G401 (cell line): ENCODE measurements around the gene RGS3. TPM values are rescaled to one million over a fixed set of nuclear protein-coding genes. Genes with fewer than 3 reads are reported as not detected.
"Not testable (repeated sequence)": the region's sequence is repeated elsewhere in the genome, so short reads cannot be mapped to it uniquely, and the experiment has no call there.

Experiments used
- DNase-seq: peaks from one replicate; pipeline ENCODE4 v3.0.0-alpha.2; 2015; ENCODE audit warnings: low spot score
- in situ Hi-C: cut with HindIII; loops from 2 replicates; pipeline ENCODE4 v1.10.0; 2016; ENCODE audit warnings: low sequenced_read_pairs, mixed read lengths
- total RNA-seq: library from RNA; depleted of rRNA; stranded (reverse); fragments of >200 nt; shearing (Covaris generic); gene quantifications from 2 replicates; pipeline ENCODE4 v1.2.3, GENCODE V29; 2014; rRNA removed

RGS3 gene
- total RNA-seq, 1 experiment from 2014 or later: 144 TPM

DNA sequence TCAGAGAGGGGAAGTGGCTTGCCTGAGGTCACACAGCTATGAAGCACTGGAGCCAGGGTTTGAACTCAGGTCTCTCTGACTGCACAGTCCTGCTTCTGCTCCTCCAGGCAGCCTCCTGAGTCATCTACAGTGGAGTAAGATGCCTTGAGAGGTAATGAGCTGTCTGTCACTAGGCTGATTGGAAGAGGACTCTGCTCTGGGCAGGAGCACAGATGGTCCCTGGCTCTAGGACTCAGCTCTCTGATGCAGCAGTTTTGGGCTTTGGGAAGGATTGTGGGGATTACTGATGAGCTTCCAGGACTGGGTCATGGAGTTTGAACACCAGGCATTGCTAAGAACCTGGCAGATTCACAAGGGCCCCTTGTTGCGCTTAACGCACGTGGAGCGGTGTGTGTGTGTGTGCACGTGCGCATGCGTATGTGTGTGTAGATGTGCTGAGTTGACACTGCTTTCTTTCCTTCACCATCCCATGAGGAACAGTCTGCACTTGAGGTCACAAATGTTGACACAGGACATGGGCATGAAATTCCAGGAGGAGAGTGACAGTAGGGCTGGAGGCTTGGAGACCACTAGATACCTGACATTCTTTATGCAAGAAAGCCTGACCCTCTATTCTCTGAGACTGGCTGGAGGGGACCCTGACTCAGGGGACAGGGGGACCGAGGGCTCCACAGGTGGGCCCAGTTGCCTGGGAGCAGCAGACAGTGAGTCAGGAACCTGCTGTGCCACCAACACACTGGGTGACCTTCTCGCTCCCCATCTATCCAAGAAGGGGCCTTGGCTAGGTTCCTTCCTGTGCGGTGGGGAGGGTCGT, 170.5 kb downstream of the RGS3 start:
- in situ Hi-C loops: no loop called here
- DNase-seq: no peak

GRCh38 chr9:113634596-113635515, 171.3 kb downstream of the RGS3 start:
- DNase-seq: no peak
- in situ Hi-C loops: no loop called here

GRCh38 chr9:113635586-113635985, 172.1 kb downstream of the RGS3 start:
- no peak for DNase-seq
- in situ Hi-C loops: no loop called here

DNA sequence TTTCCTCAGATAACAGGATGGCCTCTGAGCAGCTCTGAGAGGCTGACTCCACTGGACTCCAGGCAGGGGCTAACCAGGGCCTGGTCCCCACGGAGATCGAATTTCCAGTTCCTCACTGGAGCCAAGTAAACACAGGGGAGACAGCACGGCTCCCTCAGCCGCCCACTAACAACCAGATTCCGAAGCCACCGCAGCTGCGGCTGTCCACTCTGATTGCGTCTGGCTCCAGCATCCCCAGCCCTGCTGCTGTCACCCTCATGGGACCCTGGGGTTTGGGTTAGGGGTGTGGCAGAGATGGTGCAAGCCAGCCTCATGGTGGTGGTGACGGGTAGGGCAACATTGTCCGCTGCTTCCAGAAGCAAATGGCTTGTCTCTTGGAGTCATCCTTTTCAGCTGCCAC, 172.6 kb downstream of the RGS3 start:
- no peak for DNase-seq
- in situ Hi-C loops: no loop called here

- no peak for DNase-seq
- in situ Hi-C loops: no loop called here
Measured at GRCh38 chr9:113636693-113637092, 173.2 kb downstream of the RGS3 start.

DNA sequence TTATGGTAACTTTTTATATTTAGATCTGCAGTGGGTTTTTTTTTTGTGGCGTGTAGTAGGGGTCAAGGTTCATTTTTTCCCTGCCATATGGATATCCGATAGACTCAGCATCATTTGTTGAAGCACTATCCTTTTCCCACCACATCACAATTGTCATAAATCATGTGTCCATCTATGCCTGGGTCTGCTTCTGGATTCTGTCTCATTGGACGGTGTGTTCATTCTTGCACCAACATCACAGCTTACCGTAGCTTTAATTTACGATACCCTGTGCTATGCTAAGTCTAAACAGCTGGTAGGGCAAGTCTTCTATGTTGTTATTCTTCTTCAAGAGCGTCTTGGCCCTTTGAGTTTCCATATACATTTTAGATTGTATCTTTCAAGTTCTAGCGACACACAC, 175.0 kb downstream of the RGS3 start:
- in situ Hi-C loops: no loop called here
- no peak for DNase-seq

- DNase-seq: no peak
- in situ Hi-C loops: no loop called here
Measured at GRCh38 chr9:113638897-113639296, 175.4 kb downstream of the RGS3 start.

GRCh38 chr9:113639411-113639970, 176.0 kb downstream of the RGS3 start:
- DNase-seq, in situ Hi-C loops: not testable (repeated sequence)

DNA sequence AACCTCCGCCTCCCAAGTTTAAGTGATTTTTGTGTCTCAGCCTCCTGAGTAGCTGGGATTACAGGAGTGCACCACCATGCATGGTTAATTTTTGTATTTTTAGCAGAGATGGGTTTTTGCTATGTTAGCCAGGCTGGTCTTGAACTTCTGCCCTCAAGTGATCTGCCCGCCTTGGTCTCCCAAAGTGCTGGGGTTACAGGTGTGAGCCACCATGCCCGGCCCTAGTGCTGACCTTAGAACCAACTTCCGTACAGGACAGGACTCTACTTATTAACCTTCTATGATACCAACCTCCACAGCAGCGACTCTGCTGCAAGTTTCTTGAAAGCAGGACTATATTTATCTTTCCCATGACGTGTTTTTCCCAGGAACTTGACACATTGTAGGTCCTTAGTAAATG, 176.9 kb downstream of the RGS3 start:
- no peak for DNase-seq
- in situ Hi-C loops: no loop called here

DNA sequence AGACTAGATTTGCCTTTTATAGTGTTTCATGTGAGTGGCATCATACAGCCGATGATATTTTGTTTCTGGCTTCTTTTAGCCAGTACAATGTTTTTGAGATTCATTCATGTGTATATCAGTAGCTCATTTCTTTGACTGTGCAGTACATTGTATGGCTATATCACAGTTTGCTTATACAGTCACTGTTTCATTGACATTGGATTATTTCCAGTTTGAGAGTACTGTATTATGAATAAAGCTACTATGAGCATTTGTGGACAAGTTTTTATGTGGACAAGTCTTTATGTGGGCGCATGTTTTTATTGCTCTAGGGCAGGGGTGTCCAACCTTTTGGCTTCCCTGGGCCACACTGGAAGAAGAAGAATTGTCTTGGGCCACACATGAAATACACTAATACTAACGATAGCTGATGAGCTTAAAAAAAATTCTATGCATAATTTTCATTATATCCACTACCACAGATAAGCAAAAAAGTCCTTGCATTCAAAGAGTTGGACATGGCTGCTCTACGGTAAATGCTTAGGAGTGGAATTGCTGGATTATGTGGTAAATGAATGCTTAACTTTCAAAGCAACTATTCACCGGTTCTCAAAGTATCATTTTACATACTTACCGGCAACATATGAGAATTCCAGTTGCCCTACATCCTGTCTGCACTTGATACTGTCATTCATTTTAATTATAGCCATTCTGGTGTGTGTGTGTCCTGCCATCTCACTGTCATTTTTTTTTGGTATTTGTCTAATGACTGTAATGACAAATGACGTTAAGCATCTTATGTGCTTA, 177.8 kb downstream of the RGS3 start:
- DNase-seq: no peak
- in situ Hi-C loops: no loop called here

GRCh38 chr9:113644321-113644720, 180.8 kb downstream of the RGS3 start:
- DNase-seq: no peak
- in situ Hi-C loops: no loop called here

DNA sequence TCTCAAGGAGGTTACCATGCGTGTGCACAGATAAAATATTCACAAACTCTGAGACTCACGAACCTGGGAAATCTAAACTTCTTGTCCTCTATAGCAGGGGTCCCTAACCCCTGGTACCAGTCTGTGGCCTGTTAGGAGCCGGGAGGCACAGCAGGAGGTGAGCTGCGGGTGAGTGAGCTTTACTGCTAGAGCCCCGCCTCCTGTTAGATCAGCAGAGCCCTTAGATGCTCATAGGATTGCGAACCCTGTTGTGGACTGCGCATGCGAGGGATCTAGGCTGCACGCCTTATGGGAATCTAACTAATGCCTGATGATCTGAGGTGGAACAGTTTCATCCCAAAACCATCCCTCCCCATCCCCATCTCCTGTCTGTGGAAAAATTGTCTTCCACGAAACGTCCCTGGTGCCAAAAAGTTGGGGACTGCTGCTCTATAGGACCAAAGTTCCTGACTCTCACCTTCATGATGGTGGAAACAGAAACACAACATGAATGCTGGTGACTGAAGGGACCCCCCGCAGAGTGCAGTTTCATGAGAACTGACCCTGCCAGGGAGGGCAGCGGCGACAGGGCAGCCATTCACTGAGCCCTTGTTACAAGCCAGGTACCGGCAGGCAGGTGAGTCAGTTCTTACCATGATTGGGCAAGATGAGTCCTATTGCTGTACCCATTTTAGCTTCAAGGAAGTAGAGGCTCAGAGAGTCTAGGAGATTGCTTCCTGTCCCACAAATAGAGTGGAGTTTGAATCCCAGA, 181.9 kb downstream of the RGS3 start:
- in situ Hi-C loops: no loop called here
- DNase-seq: no peak

- in situ Hi-C loops: no loop called here
- DNase-seq: no peak
Measured at GRCh38 chr9:113645978-113646253, 182.4 kb downstream of the RGS3 start.

GRCh38 chr9:113646491-113646890, 183.0 kb downstream of the RGS3 start:
- in situ Hi-C loops: no loop called here
- no peak for DNase-seq

Other genes starting within 250 kb of the RGS3 start
- gene FKBP15, start 242.4 kb upstream of the RGS3 start, total RNA-seq: 6.6 and 7.7 TPM in 2 replicates
- 18.0 and 24.5 TPM in 2 replicates for gene SLC31A1, start 242.2 kb upstream of the RGS3 start, total RNA-seq
- gene CDC26, start 188.2 kb upstream of the RGS3 start, total RNA-seq: 46.5 and 53.3 TPM in 2 replicates
- gene PRPF4, start 188.1 kb upstream of the RGS3 start, total RNA-seq: 51.8 and 52.9 TPM in 2 replicates
- gene RNF183, start 160.4 kb upstream of the RGS3 start, total RNA-seq: not detected in 2 replicates
- gene WDR31, start 123.5 kb upstream of the RGS3 start, total RNA-seq: 1.9 and 3.3 TPM in 2 replicates
- gene BSPRY, start 114.2 kb upstream of the RGS3 start, total RNA-seq: 0.64 TPM in 1 of 2 replicates, not detected in the other
- gene HDHD3, start 86.7 kb upstream of the RGS3 start, total RNA-seq: 26.1 and 26.3 TPM in 2 replicates
- 11.3 and 13.7 TPM in 2 replicates for gene ALAD, start 62.4 kb upstream of the RGS3 start, total RNA-seq
- gene POLE3, start 53.1 kb upstream of the RGS3 start, total RNA-seq: 94.5 and 116 TPM in 2 replicates
- 1.3 TPM in 1 of 2 replicates, not detected in the other for gene C9orf43, start 53.0 kb upstream of the RGS3 start, total RNA-seq